H1 (cell line): ENCODE data around the gene NAGS.

Experiments used
- CBX8 ChIP-seq: fragments of 300-800, 300-1000 bp; sonication (generic); IDR thresholded peaks from 2 replicates; pipeline ENCODE4 v1.7.1; 2016; ENCODE audit warnings: low read depth, low read length, borderline replicate concordance
- CHD1 ChIP-seq: IDR thresholded peaks from 2 replicates; pipeline ENCODE4 v1.6.1; 2012; ENCODE audit warnings: low read depth, low read length, improper control_type of control experiment
- CTCF ChIP-seq, 3 experiments: IDR thresholded peaks; 1 replicate in 2 of 3; 2 replicates in 1 of 3; pipeline versions ENCODE4 v1.5.1 to v1.6.1; 2011; ENCODE audit warnings: low read length in 3 of 3, mild to moderate bottlenecking in 3 of 3, inconsistent platforms in 2 of 3, low read depth in 1 of 3, moderate library complexity in 1 of 3; ENCODE audit not compliant: insufficient read depth in 1 of 3; ENCODE audit errors: control extremely low read depth in 1 of 3
- KDM5A ChIP-seq: fragments of 200-600 bp; IDR thresholded peaks from 2 replicates; pipeline ENCODE4 v1.7.1; 2012; ENCODE audit warnings: mild to moderate bottlenecking, low read length, inconsistent platforms, mixed read lengths
- POLR2A ChIP-seq, 2 experiments: IDR thresholded peaks; 1 replicate in 1 of 2; 2 replicates in 1 of 2; pipeline ENCODE4 v1.6.1; 2011; ENCODE audit warnings: low read depth in 2 of 2, low read length in 2 of 2, mild to moderate bottlenecking in 2 of 2; ENCODE audit errors: control extremely low read depth in 1 of 2
- POLR2AphosphoS5 ChIP-seq: IDR thresholded peaks from 2 replicates; pipeline ENCODE4 v1.6.1; 2011; ENCODE audit warnings: low read depth, low read length
- TEAD4 ChIP-seq: IDR thresholded peaks from 2 replicates; pipeline ENCODE4 v1.6.1; 2012; ENCODE audit warnings: low read depth, low read length, inconsistent platforms, mixed read lengths
- ZNF274 ChIP-seq: IDR thresholded peaks from 2 replicates; pipeline ENCODE4 v1.7.0; 2012; ENCODE audit warnings: low read length, borderline replicate concordance; ENCODE audit errors: extremely low read depth

DNA sequence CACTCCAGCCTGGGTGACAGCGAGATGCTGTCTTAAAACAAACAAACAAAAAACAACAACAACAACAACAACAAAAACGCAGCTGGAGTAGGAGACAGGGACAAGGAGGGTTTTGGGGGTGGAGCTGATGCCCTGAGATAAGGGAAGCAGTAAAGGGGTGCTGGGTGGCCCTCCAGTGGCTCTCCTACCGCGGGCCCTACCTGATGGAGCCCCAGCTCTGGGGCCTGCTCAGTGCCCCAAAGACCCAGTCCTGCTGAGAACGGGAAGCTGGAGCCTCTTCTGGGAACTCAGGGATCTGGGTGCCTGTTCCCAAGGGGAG lies 21.3 kb upstream of the NAGS start:
- TF ChIP-seq POLR2AphosphoS5: no peak
- TF ChIP-seq POLR2A (IDR thresholded peaks at IDR 0.05; ENCODE audit: control extremely low read depth in 1 of 2, low read depth in 2 of 2, low read length in 2 of 2): no peak
- no peak for TF ChIP-seq CTCF (IDR thresholded peaks at IDR 0.05; ENCODE audit: control extremely low read depth in 1 of 3, insufficient read depth in 1 of 3, low read depth in 1 of 3, low read length in 3 of 3)
- no peak for TF ChIP-seq CHD1
- no peak for TF ChIP-seq CBX8
- TF ChIP-seq ZNF274: no peak
- TF ChIP-seq TEAD4: no peak
- TF ChIP-seq KDM5A: no peak
